Measurements from ENCODE around the gene TTLL5. TPM values are rescaled to one million over a fixed set of nuclear protein-coding genes. Genes with fewer than 3 reads are reported as not detected.

The TTLL5 gene
- total RNA-seq, 3 donors from 2014 or later = 21.9 to 66.6 (median 35.7) TPM

GRCh38 chr14:75720116-75720515 lies 59.1 kb downstream of the TTLL5 start:
- peak overlapping the region in 1 of 2 donors; percentile 62 for H3K27ac ChIP-seq
- intact Hi-C loops (cut with DNase I; ENCODE audit: low total_unique reads) = no loop called here
- H3K27me3 ChIP-seq = no peaks in the 10 kb centered on the region
- H3K4me3 ChIP-seq = no peak overlapping the region
- no peak for DNase-seq (ENCODE audit: low spot score in 2 of 2)
- TF ChIP-seq CTCF (IDR thresholded peaks at IDR 0.05) (no peak), POLR2AphosphoS5 (IDR thresholded peaks at IDR 0.05) (no peak), POLR2A (IDR thresholded peaks at IDR 0.05) (no peak)
- no peaks in the 10 kb centered on the region for H3K9me3 ChIP-seq
- no peaks in the 10 kb centered on the region for H3K36me3 ChIP-seq
- no peaks in the 10 kb centered on the region for H3K4me1 ChIP-seq

DNA sequence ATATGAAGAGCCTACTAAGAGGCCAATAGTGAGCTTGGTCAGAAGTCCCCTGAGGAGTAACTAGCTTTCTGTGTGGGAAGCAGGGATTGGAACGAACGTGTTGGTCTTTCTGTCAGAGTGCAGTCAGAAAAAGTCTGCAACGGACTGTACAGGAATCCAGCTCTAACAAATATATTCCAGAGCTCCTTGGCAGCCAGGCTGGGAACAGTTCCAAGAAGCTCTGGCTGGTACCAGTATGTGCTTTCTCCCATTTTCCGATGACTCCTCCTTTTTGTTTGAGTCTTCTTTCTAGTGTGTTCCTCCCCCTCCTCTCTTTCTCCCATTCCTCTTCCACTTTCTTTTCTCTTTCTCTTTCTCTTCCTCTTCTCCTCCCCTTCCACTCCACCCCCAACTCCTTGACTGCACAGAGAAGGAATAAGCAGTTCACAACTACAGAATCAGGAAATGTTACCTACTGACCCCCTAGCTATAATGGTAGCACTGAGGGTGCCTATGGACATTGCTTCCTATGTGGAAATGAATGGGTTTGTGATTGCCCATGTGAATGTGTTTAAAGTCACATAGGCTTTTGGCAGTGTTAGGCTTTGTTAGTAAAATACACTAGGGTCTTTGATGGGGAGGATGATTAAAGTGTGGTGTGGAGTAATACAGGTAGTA lies 59.9 kb downstream of the TTLL5 start:
- intact Hi-C loops (cut with DNase I; ENCODE audit: low total_unique reads) = no loop called here
- DNase-seq (ENCODE audit: low spot score in 2 of 2) = peak; percentile 73 to 75
- Histone ChIP-seq H3K36me3 (no peaks in the 10 kb centered on the region), H3K9me3 (no peaks in the 10 kb centered on the region), H3K4me1 (no peaks in the 10 kb centered on the region), H3K27ac (peak overlapping the region; percentile 62 to 81), H3K27me3 (no peaks in the 10 kb centered on the region), H3K4me3 (peak overlapping the region in 2 of 3 donors; percentile 17 to 43)
- TF ChIP-seq CTCF (IDR thresholded peaks at IDR 0.05) = no peak
- TF ChIP-seq POLR2A (IDR thresholded peaks at IDR 0.05) = no peak
- no peak for TF ChIP-seq POLR2AphosphoS5 (IDR thresholded peaks at IDR 0.05)

DNA sequence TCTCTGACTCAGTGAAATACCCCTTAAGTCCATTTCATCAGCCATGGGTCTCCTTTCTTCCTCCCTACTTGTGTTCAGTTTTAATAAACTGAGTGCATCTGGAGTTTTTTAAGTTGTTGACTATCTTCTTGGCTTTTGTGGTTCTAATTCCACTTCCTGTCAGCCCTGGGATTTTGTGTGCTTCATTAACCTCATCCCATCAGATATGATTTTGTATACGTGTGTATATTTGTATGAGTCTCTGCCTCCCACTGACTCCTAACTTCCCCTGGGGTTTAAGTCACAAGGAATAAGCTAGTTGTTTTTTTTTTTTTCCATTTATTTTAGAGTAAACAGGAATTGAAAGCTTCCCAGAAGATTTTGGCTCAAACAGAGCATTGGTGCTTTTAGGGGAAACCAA lies 62.7 kb downstream of the TTLL5 start:
- Histone ChIP-seq H3K36me3 (no peaks in the 10 kb centered on the region), H3K27me3 (no peaks in the 10 kb centered on the region), H3K4me1 (no peaks in the 10 kb centered on the region), H3K27ac (peak overlapping the region; percentile 19 to 43), H3K9me3 (no peaks in the 10 kb centered on the region), H3K4me3 (no peak overlapping the region)
- TF ChIP-seq CTCF (IDR thresholded peaks at IDR 0.05) (no peak), POLR2A (IDR thresholded peaks at IDR 0.05) (no peak), POLR2AphosphoS5 (IDR thresholded peaks at IDR 0.05) (no peak)
- intact Hi-C loops (cut with DNase I; ENCODE audit: low total_unique reads) = no loop called here
- DNase-seq (ENCODE audit: low spot score in 2 of 2) = no peak

DNA sequence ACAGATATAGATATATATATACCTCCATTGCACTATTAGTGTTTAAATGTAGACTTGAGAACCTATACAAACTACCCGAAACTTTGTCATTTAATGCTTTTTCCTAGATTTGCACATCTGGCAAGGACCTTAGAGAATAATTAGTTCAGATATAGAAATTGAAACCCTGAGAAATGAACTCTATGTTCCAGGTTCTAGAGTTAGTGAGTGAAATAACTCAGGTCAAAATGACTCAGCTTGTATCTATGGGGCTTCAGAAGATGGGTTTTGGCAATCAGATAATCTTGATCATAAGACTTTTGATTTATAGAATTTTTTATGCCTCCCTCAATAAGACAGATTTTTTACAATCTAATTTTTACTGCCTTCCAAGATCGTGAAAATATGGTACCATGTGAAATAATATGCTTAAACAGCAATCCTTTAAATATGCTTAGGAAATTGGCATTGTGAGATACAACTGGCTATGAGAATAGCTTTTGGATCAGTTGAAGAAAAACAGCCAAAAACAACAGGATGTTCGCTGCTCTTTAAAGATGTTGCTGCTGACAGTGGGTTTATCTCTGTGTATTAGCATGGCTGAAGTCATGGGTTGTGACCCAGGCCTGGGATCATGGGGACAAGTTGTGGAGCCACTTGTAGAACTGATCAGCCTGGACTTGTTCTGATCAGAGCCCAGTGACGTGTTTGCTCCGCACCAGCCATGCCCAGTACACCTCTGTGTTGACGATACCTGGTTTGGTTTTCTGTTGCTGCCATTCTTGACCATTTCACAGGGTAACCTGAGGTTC lies 63.6 kb downstream of the TTLL5 start:
- peak overlapping the region; percentile 27 to 75 for H3K27ac ChIP-seq
- no peaks in the 10 kb centered on the region for H3K36me3 ChIP-seq
- no peaks in the 10 kb centered on the region for H3K27me3 ChIP-seq
- no peaks in the 10 kb centered on the region for H3K9me3 ChIP-seq
- no peaks in the 10 kb centered on the region for H3K4me1 ChIP-seq
- no peak for TF ChIP-seq POLR2A (IDR thresholded peaks at IDR 0.05)
- TF ChIP-seq CTCF (IDR thresholded peaks at IDR 0.05) = no peak
- TF ChIP-seq POLR2AphosphoS5 (IDR thresholded peaks at IDR 0.05) = no peak
- H3K4me3 ChIP-seq = no peak overlapping the region
- intact Hi-C loops (cut with DNase I; ENCODE audit: low total_unique reads) = no loop called here
- no peak for DNase-seq (ENCODE audit: low spot score in 2 of 2)

DNA sequence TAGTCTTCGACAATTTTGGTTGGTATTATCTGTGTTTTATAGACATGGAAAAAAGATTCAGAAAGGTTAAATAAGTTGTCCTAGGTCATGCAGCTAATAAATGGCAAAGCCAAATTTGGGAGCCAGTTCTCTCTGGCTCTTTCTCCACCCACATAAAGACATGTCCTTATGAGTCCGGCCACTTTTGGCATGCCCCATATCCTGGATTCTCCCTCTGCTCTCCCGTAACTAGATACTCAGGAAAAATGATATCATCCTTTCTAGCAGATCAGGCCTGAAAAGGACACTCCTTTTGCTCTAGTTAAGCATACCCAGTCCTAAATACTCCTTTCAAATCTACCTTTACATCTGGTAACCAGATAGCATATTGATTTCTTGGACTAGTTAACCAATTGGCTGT lies 64.4 kb downstream of the TTLL5 start:
- TF ChIP-seq POLR2A (IDR thresholded peaks at IDR 0.05) (no peak), POLR2AphosphoS5 (IDR thresholded peaks at IDR 0.05) (no peak), CTCF (IDR thresholded peaks at IDR 0.05) (no peak)
- DNase-seq (ENCODE audit: low spot score in 2 of 2) = peak in 1 of 2 donors; percentile 45
- Histone ChIP-seq H3K9me3 (no peaks in the 10 kb centered on the region), H3K36me3 (no peaks in the 10 kb centered on the region), H3K27ac (peak overlapping the region; percentile 27 to 75), H3K27me3 (no peaks in the 10 kb centered on the region), H3K4me1 (no peaks in the 10 kb centered on the region), H3K4me3 (no peak overlapping the region)
- intact Hi-C loops (cut with DNase I; ENCODE audit: low total_unique reads) = no loop called here
